HCT116 (cell line): Measurements from ENCODE around the gene PSMD5.

Experiments used
- CEBPB ChIP-seq: IDR thresholded peaks from 2 replicates; pipeline ENCODE4 v1.6.1; 2012; ENCODE audit warnings: low read depth
- CTCF ChIP-seq, 3 experiments: fragments of 200-600 bp in 1 of 3; sonication (generic) in 1 of 3; IDR thresholded peaks in 2 of 3; conservative IDR thresholded peaks in 1 of 3; 2 replicates each; pipeline ENCODE4 v1.5.1; 2012 to 2017; ENCODE audit warnings: low read depth in 2 of 3, low read length in 2 of 3, antibody characterized with exemption in 1 of 3, borderline replicate concordance in 1 of 3, control low read depth in 1 of 3, mild to moderate bottlenecking in 1 of 3, mixed read lengths in 1 of 3, mixed run types in 1 of 3, moderate library complexity in 1 of 3; ENCODE audit not compliant: insufficient read depth in 1 of 3
- EZH2 ChIP-seq: fragments of 200-600 bp; sonication (generic); IDR thresholded peaks from 2 replicates; pipeline ENCODE4 v1.6.1; 2017; ENCODE audit warnings: antibody characterized with exemption, mixed run types
- POLR2A ChIP-seq: IDR thresholded peaks from 2 replicates; pipeline ENCODE4 v1.7.0; 2011; ENCODE audit warnings: borderline replicate concordance; ENCODE audit not compliant: insufficient read depth, insufficient read length; ENCODE audit errors: extremely low read depth
- RAD21 ChIP-seq: IDR thresholded peaks from 2 replicates; pipeline ENCODE4 v1.6.1; 2012; ENCODE audit warnings: low read depth, mild to moderate bottlenecking
- YY1 ChIP-seq: IDR thresholded peaks from 2 replicates; pipeline ENCODE4 v1.6.1; 2011; ENCODE audit warnings: low read length, low read depth, moderate library complexity, mild to moderate bottlenecking; ENCODE audit not compliant: insufficient replicate concordance; ENCODE audit errors: extremely low read depth

- TF ChIP-seq POLR2A (no peak), CTCF (IDR thresholded peaks at IDR 0.05 in 2 of 3, conservative IDR thresholded peaks at IDR 0.05 in 1 of 3; ENCODE audit: borderline replicate concordance in 1 of 3, insufficient read depth in 1 of 3, low read depth in 2 of 3, low read length in 2 of 3) (no peak), RAD21 (no peak), YY1 (no peak), CEBPB (no peak), EZH2 (no peak)
These were observed 63.5 kb downstream of the PSMD5 start for GRCh38 chr9:120779227-120779626.
